GM12864 (cell line): ENCODE data around the gene AQP12A.

Experiments
- DNase-seq: peaks from one replicate; pipeline ENCODE4 v3.0.0-alpha.2; 2011; ENCODE audit warnings: low read depth
- H3K4me3 ChIP-seq: 2 replicates; pipeline ENCODE4 v1.5.1; 2011; ENCODE audit warnings: mild to moderate bottlenecking, low read depth, low read length, control low read depth
- CTCF ChIP-seq: IDR thresholded peaks from 2 replicates; pipeline ENCODE4 v1.5.1; 2011; ENCODE audit warnings: low read depth, mild to moderate bottlenecking, moderate library complexity, low read length, control low read depth, inconsistent platforms; ENCODE audit errors: missing control alignments

The AQP12A gene

GRCh38 chr2:240727913-240728312 is 36.2 kb downstream of the AQP12A start:
- TF ChIP-seq CTCF = no peak
- no peak for DNase-seq
- H3K4me3 ChIP-seq = no peak overlapping the region

GRCh38 chr2:240728361-240728760 is 36.7 kb downstream of the AQP12A start:
- DNase-seq = no peak
- H3K4me3 ChIP-seq = no peak overlapping the region
- TF ChIP-seq CTCF = no peak

GRCh38 chr2:240728827-240729226 is 37.2 kb downstream of the AQP12A start:
- no peak for TF ChIP-seq CTCF
- no peak for DNase-seq
- no peak overlapping the region for H3K4me3 ChIP-seq

- TF ChIP-seq CTCF = no peak
- DNase-seq = no peak
These were observed 39.0 kb downstream of the AQP12A start for GRCh38 chr2:240730501-240731177.

GRCh38 chr2:240731178-240731545 is 39.5 kb downstream of the AQP12A start:
- TF ChIP-seq CTCF = no peak
- DNase-seq = no peak
- no peak overlapping the region for H3K4me3 ChIP-seq

More at GRCh38 chr2:240730501-240731177, 39.0 kb downstream of the AQP12A start:
- H3K4me3 ChIP-seq = no peak overlapping the region

- TF ChIP-seq CTCF = no peak
- no peak overlapping the region for H3K4me3 ChIP-seq
- DNase-seq = no peak
These were observed 40.5 kb downstream of the AQP12A start for GRCh38 chr2:240732184-240732583.
